Breast epithelium (tissue), 4 donors: ENCODE data around the gene ZNF878. TPM values are rescaled to one million over a fixed set of nuclear protein-coding genes. Genes with fewer than 3 reads are reported as not detected.
"Not testable (repeated sequence)": the region's sequence is repeated elsewhere in the genome, so short reads cannot be mapped to it uniquely, and the experiment has no call there.

Experiments used
- DNase-seq, 2 donors: peaks; one replicate each; pipeline ENCODE4 v3.0.0-alpha.2; 2019; ENCODE audit warnings: low spot score in 2 of 2
- H3K27ac ChIP-seq, 2 donors: fragments of 200-600 bp; sonication (generic) in 1 of 2; one replicate each; pipeline ENCODE4 v1.5.1; 2016 to 2019; ENCODE audit warnings: mild to moderate bottlenecking in 1 of 2
- H3K27me3 ChIP-seq, 2 donors: fragments of 200-600 bp; sonication (generic) in 1 of 2; one replicate each; pipeline versions ENCODE4 v1.5.1 to v1.6.0; 2017 to 2019; ENCODE audit warnings: control low read depth in 1 of 2, mild to moderate bottlenecking in 1 of 2
- H3K36me3 ChIP-seq: fragments of 200-600 bp; one replicate; pipeline ENCODE4 v1.5.1; 2019
- H3K4me1 ChIP-seq, 2 donors: fragments of 200-600 bp; sonication (generic); one replicate each; pipeline ENCODE4 v1.5.1; 2016 to 2019; ENCODE audit warnings: control low read depth in 1 of 2
- H3K4me3 ChIP-seq, 3 donors: fragments of 200-600 bp; sonication (generic); 1 replicate in 2 of 3; 2 replicates in 1 of 3; pipeline ENCODE4 v1.5.1; 2016 to 2019; ENCODE audit warnings: mild to moderate bottlenecking in 3 of 3, moderate library complexity in 2 of 3
- H3K9me3 ChIP-seq, 2 donors: fragments of 200-600 bp; sonication (generic) in 1 of 2; one replicate each; pipeline ENCODE4 v1.5.1; 2016 to 2019; ENCODE audit warnings: control low read depth in 1 of 2
- POLR2A ChIP-seq: fragments of 450-650 bp; IDR thresholded peaks from one replicate; pipeline ENCODE4 v1.6.1; 2016; ENCODE audit warnings: antibody characterized with exemption, mild to moderate bottlenecking, moderate library complexity
- POLR2AphosphoS5 ChIP-seq, 3 donors: sonication (generic); formaldehyde crosslinking; IDR thresholded peaks; one replicate each; pipeline ENCODE4 v1.6.1; 2017; ENCODE audit warnings: antibody characterized with exemption in 3 of 3
- intact Hi-C: fragments of 100-400 bp; cut with DNase I; formaldehyde crosslinking; loops from one replicate; pipeline ENCODE4 v1.15.1; 2023; ENCODE audit warnings: low total_unique reads
- total RNA-seq, 3 donors: library from RNA; depleted of rRNA; stranded (reverse); fragments of >200 nt; gene quantifications; one replicate each; pipeline ENCODE4 v1.1.0, GENCODE V29; 2016
- TF ChIP-seq, protein P1 (sequence below), 3 donors: fragments of 450-650 bp; IDR thresholded peaks; one replicate each; pipeline ENCODE4 v1.5.1; 2016 to 2017; ENCODE audit warnings: antibody characterized with exemption in 3 of 3, mild to moderate bottlenecking in 3 of 3, moderate library complexity in 3 of 3

ZNF878 gene
- total RNA-seq, 3 donors from 2014 or later: 0.33 to 0.88 TPM; not detected in 1

DNA sequence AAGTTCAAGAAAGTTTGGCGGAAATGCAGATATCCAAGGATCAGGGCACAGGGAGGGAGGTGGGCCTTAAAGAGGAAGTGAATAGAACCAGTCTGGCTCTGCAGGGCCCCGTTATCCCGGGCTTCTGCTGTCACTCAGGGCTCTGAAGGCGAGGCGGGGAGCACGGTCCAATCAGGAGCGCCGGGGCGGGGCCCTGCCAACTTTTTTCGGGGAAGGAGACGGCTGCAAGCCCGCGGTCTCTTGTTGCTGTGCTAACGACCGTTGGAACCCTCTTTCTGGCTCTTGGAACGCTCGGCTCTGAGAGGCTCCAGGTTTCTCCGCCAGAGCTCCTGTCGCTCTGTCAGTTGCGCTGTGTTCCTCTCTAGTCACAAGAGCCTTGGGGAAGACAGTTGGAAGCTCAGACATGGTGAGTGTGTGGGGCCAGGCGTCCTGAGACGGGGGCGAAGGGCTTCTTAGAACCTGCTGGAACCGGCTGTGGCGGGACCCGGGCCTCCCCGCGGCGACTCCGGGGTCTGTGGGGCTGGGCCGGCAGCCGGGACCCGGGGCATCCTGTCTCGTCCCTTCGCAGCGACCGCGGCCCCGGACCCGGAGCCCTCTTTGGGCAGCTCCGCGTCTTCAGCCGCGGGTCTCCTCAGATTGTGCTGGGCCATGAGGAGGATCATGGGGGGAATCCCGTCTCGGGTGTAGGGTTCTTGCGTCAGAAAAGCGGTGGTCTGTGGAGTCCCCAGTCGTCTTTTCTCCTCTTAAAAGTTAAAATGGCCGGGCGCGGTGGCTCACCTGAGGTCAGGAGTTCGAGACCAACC is 39.5 kb upstream of the ZNF878 start:
- TF ChIP-seq POLR2A (no peak), POLR2AphosphoS5 (IDR thresholded peaks at IDR 0.05) (peak in 1 of 3 donors; percentile 29)
- TF ChIP-seq, protein P1, sequence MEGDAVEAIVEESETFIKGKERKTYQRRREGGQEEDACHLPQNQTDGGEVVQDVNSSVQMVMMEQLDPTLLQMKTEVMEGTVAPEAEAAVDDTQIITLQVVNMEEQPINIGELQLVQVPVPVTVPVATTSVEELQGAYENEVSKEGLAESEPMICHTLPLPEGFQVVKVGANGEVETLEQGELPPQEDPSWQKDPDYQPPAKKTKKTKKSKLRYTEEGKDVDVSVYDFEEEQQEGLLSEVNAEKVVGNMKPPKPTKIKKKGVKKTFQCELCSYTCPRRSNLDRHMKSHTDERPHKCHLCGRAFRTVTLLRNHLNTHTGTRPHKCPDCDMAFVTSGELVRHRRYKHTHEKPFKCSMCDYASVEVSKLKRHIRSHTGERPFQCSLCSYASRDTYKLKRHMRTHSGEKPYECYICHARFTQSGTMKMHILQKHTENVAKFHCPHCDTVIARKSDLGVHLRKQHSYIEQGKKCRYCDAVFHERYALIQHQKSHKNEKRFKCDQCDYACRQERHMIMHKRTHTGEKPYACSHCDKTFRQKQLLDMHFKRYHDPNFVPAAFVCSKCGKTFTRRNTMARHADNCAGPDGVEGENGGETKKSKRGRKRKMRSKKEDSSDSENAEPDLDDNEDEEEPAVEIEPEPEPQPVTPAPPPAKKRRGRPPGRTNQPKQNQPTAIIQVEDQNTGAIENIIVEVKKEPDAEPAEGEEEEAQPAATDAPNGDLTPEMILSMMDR (IDR thresholded peaks at IDR 0.05): no peak
- intact Hi-C loops: no loop called here
- peak overlapping the region; percentile 69 to 76 for H3K27ac ChIP-seq
- no peaks in the 10 kb centered on the region for H3K36me3 ChIP-seq
- DNase-seq: peak; percentile 54 to 89
- no peaks in the 10 kb centered on the region for H3K27me3 ChIP-seq
- peaks cover 0 to 6% of the 10 kb centered on the region in 2 donors for H3K9me3 ChIP-seq
- no peaks in the 10 kb centered on the region for H3K4me1 ChIP-seq
- peak overlapping the region; percentile 48 to 72 (median 67) for H3K4me3 ChIP-seq

DNA sequence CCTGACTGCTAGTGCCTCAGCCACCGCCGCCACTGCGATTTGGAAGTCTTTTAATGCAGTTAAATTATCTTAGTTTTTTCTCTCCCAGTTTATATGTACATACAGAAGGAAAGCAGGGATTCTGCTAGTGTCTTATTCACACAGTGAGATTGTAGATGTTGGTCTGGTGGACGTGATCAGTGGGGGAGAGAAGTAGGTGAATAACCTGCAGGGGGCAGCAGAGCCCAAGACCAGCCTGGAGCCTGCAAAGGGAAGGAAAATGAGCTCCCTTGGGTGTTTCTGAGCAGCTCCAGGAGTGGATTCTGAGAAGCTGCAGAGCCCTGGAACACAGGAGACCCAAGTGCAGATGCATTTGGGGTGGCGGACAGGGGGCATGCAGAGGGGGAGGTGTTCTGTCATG is 38.0 kb upstream of the ZNF878 start:
- no peak overlapping the region for H3K4me3 ChIP-seq
- H3K27me3 ChIP-seq: no peaks in the 10 kb centered on the region
- H3K4me1 ChIP-seq: no peaks in the 10 kb centered on the region
- no peak overlapping the region for H3K27ac ChIP-seq
- no peaks in the 10 kb centered on the region for H3K36me3 ChIP-seq
- intact Hi-C loops: no loop called here
- peaks cover 0 to 6% of the 10 kb centered on the region in 2 donors for H3K9me3 ChIP-seq
- TF ChIP-seq, protein P1 (IDR thresholded peaks at IDR 0.05): peak in 2 of 3 donors; percentile 30 to 40
- no peak for TF ChIP-seq POLR2AphosphoS5 (IDR thresholded peaks at IDR 0.05)
- DNase-seq: peak in 1 of 2 donors; percentile 22

DNA sequence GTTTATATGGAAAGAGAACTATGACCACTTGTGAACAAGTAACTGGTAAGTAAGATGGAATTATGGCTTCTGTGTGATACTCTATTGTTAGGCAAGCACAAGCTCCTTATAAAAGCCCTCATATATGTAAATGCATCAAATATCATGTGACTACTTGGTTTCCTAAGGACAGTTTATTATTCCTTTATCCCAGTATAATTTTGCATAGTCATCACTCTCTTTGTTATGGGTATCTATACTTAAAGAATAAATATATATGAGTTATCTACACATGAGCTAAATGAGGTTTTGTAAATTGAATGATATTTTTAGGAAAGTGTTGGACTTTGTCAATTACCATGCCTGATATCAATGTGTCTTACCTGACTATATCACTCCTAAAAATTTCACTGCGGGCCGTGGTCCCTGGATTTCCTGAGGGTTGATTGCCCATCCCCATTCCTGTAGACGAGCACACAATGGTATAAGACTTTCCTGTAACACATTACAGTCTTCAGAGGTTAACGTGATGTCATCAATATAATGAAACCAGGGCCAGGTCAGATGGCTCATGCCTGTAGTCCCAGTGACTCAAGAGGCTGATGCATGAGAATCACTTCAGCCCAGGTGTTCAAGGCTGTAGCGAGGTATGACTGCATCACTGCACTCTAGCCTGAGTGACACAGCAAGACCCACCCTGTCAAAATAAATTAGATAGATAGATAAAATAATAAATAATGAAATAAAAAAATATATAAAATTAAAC is 32.5 kb upstream of the ZNF878 start:
- no peaks in the 10 kb centered on the region for H3K36me3 ChIP-seq
- DNase-seq: no peak
- H3K27me3 ChIP-seq: no peaks in the 10 kb centered on the region
- H3K4me3 ChIP-seq: no peak overlapping the region
- H3K9me3 ChIP-seq: peaks cover 34 to 49% of the 10 kb centered on the region in 2 donors
- no peak for TF ChIP-seq POLR2AphosphoS5 (IDR thresholded peaks at IDR 0.05)
- TF ChIP-seq, protein P1 (IDR thresholded peaks at IDR 0.05): no peak
- no peak for TF ChIP-seq POLR2A
- intact Hi-C loops: no loop called here
- no peak overlapping the region for H3K27ac ChIP-seq
- H3K4me1 ChIP-seq: no peaks in the 10 kb centered on the region

DNA sequence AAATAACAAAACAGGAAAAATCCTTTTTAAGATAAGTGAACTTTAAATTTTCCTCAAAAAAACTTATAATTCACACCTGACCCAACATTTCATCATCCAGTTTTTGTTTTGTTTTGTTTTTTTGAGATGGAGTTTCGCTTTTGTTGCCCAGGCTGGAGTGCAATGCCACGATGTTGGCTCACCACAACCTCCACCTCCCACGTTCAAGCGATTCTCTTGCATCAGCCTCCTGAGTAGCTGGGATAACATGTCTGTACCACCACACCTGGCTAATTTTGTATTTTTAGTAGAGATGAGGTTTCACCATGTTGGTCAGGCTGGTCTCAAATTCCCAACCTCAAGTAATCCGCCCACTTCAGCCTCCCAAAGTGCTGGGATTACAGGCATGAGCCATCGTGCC is 30.6 kb upstream of the ZNF878 start:
- intact Hi-C loops: not testable (repeated sequence)

DNA sequence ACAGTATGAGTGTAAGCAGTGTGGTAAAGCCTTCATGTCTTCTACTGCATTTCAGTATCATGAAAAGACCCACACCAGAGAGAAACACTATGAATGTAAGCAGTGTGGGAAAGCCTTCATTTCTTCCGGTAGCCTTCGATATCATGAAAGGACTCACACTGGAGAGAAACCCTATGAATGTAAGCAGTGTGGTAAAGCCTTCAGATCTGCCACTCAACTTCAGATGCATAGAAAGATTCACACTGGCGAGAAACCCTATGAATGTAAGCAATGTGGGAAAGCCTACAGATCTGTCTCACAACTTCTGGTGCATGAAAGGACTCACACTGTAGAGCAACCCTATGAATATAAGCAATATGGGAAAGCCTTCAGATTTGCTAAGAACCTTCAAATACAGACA is 24.6 kb upstream of the ZNF878 start:
- Histone ChIP-seq H3K27me3 (no peaks in the 10 kb centered on the region), H3K27ac (no peak overlapping the region), H3K36me3 (peaks cover 43% of the 10 kb centered on the region), H3K4me3 (no peak overlapping the region), H3K9me3 (peaks cover 96 to 100% of the 10 kb centered on the region in 2 donors), H3K4me1 (no peaks in the 10 kb centered on the region)
- intact Hi-C loops: no loop called here
- TF ChIP-seq POLR2AphosphoS5 (IDR thresholded peaks at IDR 0.05) (no peak), POLR2A (no peak)
- TF ChIP-seq, protein P1 (IDR thresholded peaks at IDR 0.05): no peak
- no peak for DNase-seq

More for the DNA sequence above, 30.6 kb upstream of the ZNF878 start:
- not testable (repeated sequence) for H3K4me3 ChIP-seq, H3K27ac ChIP-seq, DNase-seq, H3K36me3 ChIP-seq, H3K27me3 ChIP-seq, H3K4me1 ChIP-seq
- H3K9me3 ChIP-seq: peaks cover 53 to 67% of the 10 kb centered on the region in 2 donors

DNA sequence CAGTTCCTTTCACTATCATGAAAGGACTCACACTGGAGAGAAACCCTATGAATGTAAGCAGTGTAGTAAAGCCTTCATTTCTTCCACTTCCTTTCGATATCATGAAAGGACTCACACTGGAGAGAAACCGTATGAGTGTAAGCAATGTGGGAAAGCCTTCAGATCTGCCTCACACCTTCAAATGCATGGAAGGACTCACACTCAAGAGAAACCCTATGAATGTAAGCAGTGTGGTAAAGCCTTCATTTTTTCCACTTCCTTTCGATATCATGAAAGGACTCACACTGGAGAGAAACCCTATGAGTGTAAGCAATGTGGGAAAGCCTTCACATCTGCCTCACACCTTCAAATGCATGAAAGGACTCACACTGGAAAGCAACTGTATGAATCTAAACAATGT is 23.6 kb upstream of the ZNF878 start:
- peak overlapping the region in 1 of 3 donors; percentile 31 for H3K4me3 ChIP-seq
- peaks cover 94 to 100% of the 10 kb centered on the region in 2 donors for H3K9me3 ChIP-seq

More for the DNA sequence above, 23.6 kb upstream of the ZNF878 start:
- H3K27me3 ChIP-seq, intact Hi-C loops, H3K4me1 ChIP-seq, DNase-seq, H3K27ac ChIP-seq: not testable (repeated sequence)
- peaks cover 43% of the 10 kb centered on the region for H3K36me3 ChIP-seq
